Colon (tissue), 2 donors: Measurements from ENCODE around the gene BAX.

Experiments
- FAIRE-seq: peaks from 2 replicates; lab custom pipeline; 2012; peaks lifted over from hg19 to GRCh38; lab: Jason Lieb, UNC
- donor health status: control.
- donor health status: control.

The BAX gene

GRCh38 chr19:48933382-48933932 lies 21.2 kb upstream of the BAX start, which contains the start of gene DHDH:
Gene DHDH (plus strand): TSS chr19:48933699. CDS start chr19:48933722, 23 bp downstream.
- FAIRE-seq = no peak

GRCh38 chr19:48934837-48935236 lies 19.8 kb upstream of the BAX start:
- no peak for FAIRE-seq

GRCh38 chr19:48935864-48936263 lies 18.8 kb upstream of the BAX start:
- FAIRE-seq = no peak

- FAIRE-seq = no peak
Measured at GRCh38 chr19:48938256-48938655, 16.4 kb upstream of the BAX start.

GRCh38 chr19:48940902-48941301 lies 13.8 kb upstream of the BAX start:
- FAIRE-seq = no peak

- FAIRE-seq = no peak
Measured at GRCh38 chr19:48943081-48943480, 11.6 kb upstream of the BAX start.

- no peak for FAIRE-seq
Measured at GRCh38 chr19:48945415-48945814, 9.3 kb upstream of the BAX start.

- FAIRE-seq = no peak
Measured at GRCh38 chr19:48945817-48946216, 8.9 kb upstream of the BAX start.

GRCh38 chr19:48946463-48947257 lies 8.0 kb upstream of the BAX start:
- no peak for FAIRE-seq

GRCh38 chr19:48947258-48947542 lies 7.5 kb upstream of the BAX start:
- FAIRE-seq = no peak

- no peak for FAIRE-seq
Measured at GRCh38 chr19:48950159-48950558, 4.5 kb upstream of the BAX start.

GRCh38 chr19:48950830-48951519 lies 3.7 kb upstream of the BAX start:
- FAIRE-seq = no peak

- FAIRE-seq = no peak
Measured at GRCh38 chr19:48953141-48953540, 1.5 kb upstream of the BAX start.

- FAIRE-seq = no peak
Measured at GRCh38 chr19:48953990-48954594, 583 bp upstream of the BAX start.

- no peak for FAIRE-seq
Measured at GRCh38 chr19:48955308-48955958, 758 bp downstream of the BAX start.

GRCh38 chr19:48958006-48958405 lies 3.3 kb downstream of the BAX start:
- FAIRE-seq = no peak

- FAIRE-seq = no peak
Measured at GRCh38 chr19:48959341-48960239, 4.9 kb downstream of the BAX start.

GRCh38 chr19:48961051-48961649 lies 6.5 kb downstream of the BAX start:
- no peak for FAIRE-seq

- FAIRE-seq = no peak
Measured at GRCh38 chr19:48961673-48962028, 7.0 kb downstream of the BAX start.

- no peak for FAIRE-seq
Measured at GRCh38 chr19:48962029-48962848, 7.6 kb downstream of the BAX start.

- no peak for FAIRE-seq
Measured at GRCh38 chr19:48962849-48963165, 8.1 kb downstream of the BAX start.
